ENCODE data around the gene DNAJC1. TPM values are rescaled to one million over a fixed set of nuclear protein-coding genes. Genes with fewer than 3 reads are reported as not detected.

The DNAJC1 gene
- polyA plus RNA-seq, 1 experiment, result 33.2 TPM

- TF ChIP-seq, protein P1, sequence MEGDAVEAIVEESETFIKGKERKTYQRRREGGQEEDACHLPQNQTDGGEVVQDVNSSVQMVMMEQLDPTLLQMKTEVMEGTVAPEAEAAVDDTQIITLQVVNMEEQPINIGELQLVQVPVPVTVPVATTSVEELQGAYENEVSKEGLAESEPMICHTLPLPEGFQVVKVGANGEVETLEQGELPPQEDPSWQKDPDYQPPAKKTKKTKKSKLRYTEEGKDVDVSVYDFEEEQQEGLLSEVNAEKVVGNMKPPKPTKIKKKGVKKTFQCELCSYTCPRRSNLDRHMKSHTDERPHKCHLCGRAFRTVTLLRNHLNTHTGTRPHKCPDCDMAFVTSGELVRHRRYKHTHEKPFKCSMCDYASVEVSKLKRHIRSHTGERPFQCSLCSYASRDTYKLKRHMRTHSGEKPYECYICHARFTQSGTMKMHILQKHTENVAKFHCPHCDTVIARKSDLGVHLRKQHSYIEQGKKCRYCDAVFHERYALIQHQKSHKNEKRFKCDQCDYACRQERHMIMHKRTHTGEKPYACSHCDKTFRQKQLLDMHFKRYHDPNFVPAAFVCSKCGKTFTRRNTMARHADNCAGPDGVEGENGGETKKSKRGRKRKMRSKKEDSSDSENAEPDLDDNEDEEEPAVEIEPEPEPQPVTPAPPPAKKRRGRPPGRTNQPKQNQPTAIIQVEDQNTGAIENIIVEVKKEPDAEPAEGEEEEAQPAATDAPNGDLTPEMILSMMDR (IDR thresholded peaks at IDR 0.05; ENCODE audit: insufficient read depth, low read depth, low read length), result no peak
- H3K36me3 ChIP-seq (ENCODE audit: control insufficient read depth, insufficient read depth, low read length), result peaks cover 14% of the 10 kb centered on the region
- ChIA-PET POLR2A (no interaction called here), CTCF (interaction anchor here (0.6 to 5.2 kb wide), 8 partner anchors 9 to 455 kb away, joined by 3 to 53 read pairs (median 6); partner anchors contain the start of gene MLLT10)
- no peak overlapping the region for H3K4me3 ChIP-seq (ENCODE audit: low read depth, low read length)
- no peak for DNase-seq (ENCODE audit: low read depth)
- H3K27me3 ChIP-seq (ENCODE audit: control insufficient read depth, insufficient read depth, low read length), result no peaks in the 10 kb centered on the region
Observed at GRCh38 chr10:21733710-21734109, 269.8 kb downstream of the DNAJC1 start.

DNA sequence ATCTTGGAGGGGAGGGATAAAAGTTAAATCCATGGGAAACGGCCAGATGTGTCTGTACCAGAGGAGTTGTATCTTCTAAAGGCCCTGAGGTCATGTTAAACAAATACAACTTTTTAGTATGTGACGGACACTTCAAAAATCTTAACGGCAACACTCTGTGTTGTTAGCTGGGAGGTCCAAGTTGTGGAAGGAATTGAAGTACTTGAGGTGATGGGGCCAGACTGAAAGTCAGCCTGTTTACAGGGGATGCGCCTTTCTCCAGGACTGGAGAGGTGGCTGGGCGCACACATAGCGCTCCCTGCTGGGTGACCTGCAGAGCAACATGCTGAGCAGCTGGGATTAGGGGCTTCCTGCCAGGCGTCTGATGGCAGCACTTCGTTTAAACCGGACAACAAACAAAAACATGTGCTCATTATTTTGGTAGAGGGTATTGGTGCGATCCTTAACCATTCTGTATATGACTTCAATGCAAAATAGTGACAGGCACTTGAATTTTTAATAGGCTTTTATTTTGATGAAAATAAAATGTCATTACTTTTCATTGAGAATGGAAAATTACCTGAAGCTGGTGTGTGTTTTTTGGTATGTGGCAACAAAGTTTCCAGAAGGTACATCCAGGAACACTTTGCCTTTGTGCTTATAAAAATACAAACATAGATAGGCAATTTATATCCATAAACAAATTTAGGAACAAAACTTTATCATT, 271.3 kb downstream of the DNAJC1 start:
- DNase-seq (ENCODE audit: low read depth), result peak; percentile 25
- H3K36me3 ChIP-seq (ENCODE audit: control insufficient read depth, insufficient read depth, low read length), result peaks cover 9% of the 10 kb centered on the region
- ChIA-PET CTCF (interaction anchor here (0.6 to 5.2 kb wide), 25 partner anchors 11 to 654 kb away, joined by 3 to 53 read pairs (median 4); no protein-coding TSS in a partner anchor), POLR2A (no interaction called here)
- TF ChIP-seq, protein P1 (IDR thresholded peaks at IDR 0.05; ENCODE audit: insufficient read depth, low read depth, low read length), result peak; percentile 97
- no peaks in the 10 kb centered on the region for H3K27me3 ChIP-seq (ENCODE audit: control insufficient read depth, insufficient read depth, low read length)
- no peak overlapping the region for H3K4me3 ChIP-seq (ENCODE audit: low read depth, low read length)

- POLR2A ChIA-PET, result no interaction called here
- TF ChIP-seq, protein P1 (IDR thresholded peaks at IDR 0.05; ENCODE audit: insufficient read depth, low read depth, low read length), result no peak
- CTCF ChIA-PET, result interaction anchor here (1.6 kb wide), 1 partner anchor 233 kb away, joined by 6 read pairs; no protein-coding TSS in a partner anchor
- Histone ChIP-seq H3K36me3 (ENCODE audit: control insufficient read depth, insufficient read depth, low read length) (peaks cover under 1% of the 10 kb centered on the region), H3K4me3 (ENCODE audit: low read depth, low read length) (no peak overlapping the region), H3K27me3 (ENCODE audit: control insufficient read depth, insufficient read depth, low read length) (no peaks in the 10 kb centered on the region)
- no peak for DNase-seq (ENCODE audit: low read depth)
Observed at GRCh38 chr10:21728618-21729017, 274.9 kb downstream of the DNAJC1 start.

- ChIA-PET CTCF (interaction anchor here (1.1 to 1.6 kb wide), 2 partner anchors 210 to 232 kb away, joined by 3 to 6 read pairs; no protein-coding TSS in a partner anchor), POLR2A (interaction anchor here (0.6 kb wide), 1 partner anchor 213 kb away, joined by 5 read pairs; no protein-coding TSS in a partner anchor)
- H3K36me3 ChIP-seq (ENCODE audit: control insufficient read depth, insufficient read depth, low read length), result no peaks in the 10 kb centered on the region
- DNase-seq (ENCODE audit: low read depth), result no peak
- H3K27me3 ChIP-seq (ENCODE audit: control insufficient read depth, insufficient read depth, low read length), result no peaks in the 10 kb centered on the region
- H3K4me3 ChIP-seq (ENCODE audit: low read depth, low read length), result no peak overlapping the region
- TF ChIP-seq, protein P1 (IDR thresholded peaks at IDR 0.05; ENCODE audit: insufficient read depth, low read depth, low read length), result no peak
Observed at GRCh38 chr10:21727452-21728168, 275.9 kb downstream of the DNAJC1 start.

- DNase-seq (ENCODE audit: low read depth), result no peak
- CTCF ChIA-PET, result interaction anchor here (1.1 kb wide), 1 partner anchor 209 kb away, joined by 3 read pairs; no protein-coding TSS in a partner anchor
- Histone ChIP-seq H3K36me3 (ENCODE audit: control insufficient read depth, insufficient read depth, low read length) (no peaks in the 10 kb centered on the region), H3K27me3 (ENCODE audit: control insufficient read depth, insufficient read depth, low read length) (no peaks in the 10 kb centered on the region), H3K4me3 (ENCODE audit: low read depth, low read length) (no peak overlapping the region)
- TF ChIP-seq, protein P1 (IDR thresholded peaks at IDR 0.05; ENCODE audit: insufficient read depth, low read depth, low read length), result no peak
- POLR2A ChIA-PET, result no interaction called here
Observed at GRCh38 chr10:21726601-21727225, 276.8 kb downstream of the DNAJC1 start.

Measured in BJ (cell line).